T-cell (primary cell): ENCODE results near the gene PIP4K2C. TPM values are rescaled to one million over a fixed set of nuclear protein-coding genes. Genes with fewer than 3 reads are reported as not detected.
A peak's percentile ranks its signal among the peaks of the same experiment; 100 is the strongest.

Experiments used
- ATAC-seq, 4 experiments: fragments of 200-7000 bp in 3 of 4; fragments of 150-1000 bp in 1 of 4; cut with Tn5 transposase; replicated peaks in 1 of 4; 1 replicate in 3 of 4; 2 replicates in 1 of 4; pipeline ENCODE4 v1.10.0; 2021; ENCODE audit warnings: moderate library complexity in 3 of 4, mild to moderate bottlenecking in 2 of 4, moderate number of reproducible peaks in 1 of 4
- CTCF ChIA-PET, 2 donors: fragments of 300-600 bp; sonication (Branson Sonifier 250); formaldehyde crosslinking; loops; one replicate each; lab custom pipeline; 2022; ENCODE audit warnings: antibody characterized with exemption in 2 of 2; lab: Charles Lee
- POLR2A ChIA-PET, 2 donors: fragments of 300-600 bp; sonication (Branson Sonifier 250); formaldehyde crosslinking; loops; one replicate each; lab custom pipeline; 2022; ENCODE audit warnings: antibody characterized with exemption in 2 of 2; lab: Charles Lee
- DNase-seq, 35 experiments: peaks; one replicate each; pipeline versions ENCODE4 v3.0.0 to v3.0.0-alpha.2; 2013 to 2023
- H3K27ac ChIP-seq: one replicate; pipeline ENCODE4 v1.5.1; 2013; ENCODE audit warnings: low read length
- H3K27me3 ChIP-seq, 2 experiments: replicated peaks in 1 of 2; 1 replicate in 1 of 2; 2 replicates in 1 of 2; pipeline versions ENCODE4 v1.6.1 to v1.7.0; 2013; ENCODE audit warnings: low read length in 1 of 2, mixed read lengths in 1 of 2; ENCODE audit not compliant: control insufficient read depth in 2 of 2, insufficient read depth in 2 of 2; ENCODE audit errors: extremely low read depth in 1 of 2
- H3K36me3 ChIP-seq, 2 donors: 1 replicate in 1 of 2; 2 replicates in 1 of 2; pipeline versions ENCODE4 v1.6.1 to v1.7.0; 2013; ENCODE audit warnings: low read length in 1 of 2; ENCODE audit not compliant: control insufficient read depth in 2 of 2, insufficient read depth in 1 of 2; ENCODE audit errors: extremely low read depth in 1 of 2
- H3K4me1 ChIP-seq, 2 experiments: 1 replicate in 1 of 2; 2 replicates in 1 of 2; pipeline versions ENCODE4 v1.6.1 to v1.7.0; 2013; ENCODE audit warnings: low read length in 2 of 2, mixed read lengths in 1 of 2; ENCODE audit not compliant: insufficient read depth in 2 of 2, control insufficient read depth in 1 of 2; ENCODE audit errors: extremely low read depth in 1 of 2
- H3K4me3 ChIP-seq, 2 donors: 1 replicate in 1 of 2; 2 replicates in 1 of 2; pipeline versions ENCODE4 v1.5.1 to v1.7.0; 2013; ENCODE audit warnings: mild to moderate bottlenecking in 2 of 2, low read length in 1 of 2, moderate library complexity in 1 of 2; ENCODE audit not compliant: control insufficient read depth in 1 of 2; ENCODE audit errors: extremely low read depth in 1 of 2
- H3K9me3 ChIP-seq: 2 replicates; pipeline ENCODE4 v1.7.0; 2013
- H3K27ac Mint-ChIP-seq, 2 donors: one replicate each; pipeline ENCODE4 v1.8.0; 2020 to 2021; ENCODE audit warnings: mild to moderate bottlenecking in 2 of 2, mixed read lengths in 2 of 2
- H3K27me3 Mint-ChIP-seq, 2 donors: one replicate each; pipeline ENCODE4 v1.8.0; 2021 to 2022; ENCODE audit warnings: mixed read lengths in 2 of 2
- H3K36me3 Mint-ChIP-seq: one replicate; pipeline ENCODE4 v1.8.0; 2021; ENCODE audit warnings: mixed read lengths
- H3K4me1 Mint-ChIP-seq, 3 donors: one replicate each; pipeline ENCODE4 v1.8.0; 2020 to 2022; ENCODE audit warnings: mixed read lengths in 3 of 3, mild to moderate bottlenecking in 1 of 3
- H3K4me3 Mint-ChIP-seq, 3 donors: one replicate each; pipeline ENCODE4 v1.8.0; 2020 to 2022; ENCODE audit warnings: mild to moderate bottlenecking in 3 of 3, mixed read lengths in 3 of 3, moderate library complexity in 3 of 3
- H3K9me3 Mint-ChIP-seq, 3 donors: one replicate each; pipeline ENCODE4 v1.8.0; 2020 to 2022; ENCODE audit warnings: mixed read lengths in 3 of 3
- WGBS: methylation state at CpG from one replicate; pipeline ENCODE4 v1.1.5; 2013; ENCODE audit warnings: missing lambda C conversion rate; ENCODE audit not compliant: insufficient coverage; 5-methylcytosine and 5-hydroxymethylcytosine counted together
- total RNA-seq, 35 experiments: library from RNA in 6 of 35; stranded (reverse) in 6 of 35; fragments of 120-200 nt in 1 of 35; gene quantifications; one replicate each; pipeline versions ENCODE4 v1.2.1 to v1.2.4 and lab custom pipeline; 2013 to 2026

The PIP4K2C gene
- total RNA-seq, 5 donors from 2014 or later (not counting 1 experiment from before 2014, with no cell fraction given), result 21.7 to 30.9 (median 27.9) TPM

DNA sequence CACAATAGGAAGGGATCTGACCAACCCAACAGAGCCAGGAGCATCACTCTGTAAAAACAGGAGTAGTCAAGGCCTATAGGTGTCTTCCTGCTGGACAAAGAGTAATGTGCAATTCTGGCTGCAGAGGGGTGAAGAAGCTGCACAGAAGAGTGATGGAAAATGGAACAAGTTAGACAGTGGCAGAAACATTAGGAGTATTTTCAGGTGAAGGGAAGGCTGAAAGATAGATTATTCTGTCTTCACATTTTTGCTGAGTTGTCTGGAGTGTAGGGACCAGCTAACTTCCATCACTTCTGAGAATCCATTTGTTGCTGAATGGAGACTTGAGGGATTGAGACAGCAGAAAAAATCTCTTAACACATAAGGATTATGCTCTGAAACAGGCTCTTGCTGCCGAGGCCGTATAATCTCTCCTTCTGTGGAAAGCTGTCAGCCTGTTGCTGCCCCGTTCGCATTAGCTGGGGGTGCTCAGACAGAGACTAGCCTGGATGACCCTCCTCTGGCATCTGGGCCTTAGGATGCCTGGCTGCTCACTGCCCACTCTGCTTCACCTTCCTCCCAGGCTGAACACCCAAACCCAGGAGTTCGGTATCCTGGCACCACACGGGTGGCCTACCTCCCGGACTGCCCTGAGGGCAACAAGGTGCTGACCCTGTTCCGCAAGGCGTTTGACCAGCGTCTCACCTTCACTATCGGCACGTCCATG, 17.1 kb downstream of the PIP4K2C start:
- WGBS, result 95% methylated on average over 12 of the region's 12 CpGs
- peak overlapping the region in 1 of 2 donors; percentile 41 for H3K27ac Mint-ChIP-seq

GRCh38 chr12:57609101-57609780, 18.2 kb downstream of the PIP4K2C start:
- Mint-ChIP-seq H3K27ac (no peak overlapping the region), H3K4me1 (peaks cover 20 to 31% (median 29%) of the 10 kb centered on the region in 3 donors), H3K27me3 (peaks cover 9 to 22% of the 10 kb centered on the region in 2 donors), H3K36me3 (no peaks in the 10 kb centered on the region), H3K4me3 (no peak overlapping the region), H3K9me3 (no peaks in the 10 kb centered on the region)
- H3K27me3 ChIP-seq, result peaks cover 2 to 42% of the 10 kb centered on the region in 2 experiments
- DNase-seq (no peak), ATAC-seq (no peak)
- H3K36me3 ChIP-seq, result no peaks in the 10 kb centered on the region
- POLR2A ChIA-PET, result interaction anchor here in 1 of 2 donors (0.7 kb wide), 1 partner anchor 78 kb away, joined by 4 read pairs; no protein-coding TSS in a partner anchor
- peaks cover 8 to 33% of the 10 kb centered on the region in 2 experiments for H3K4me1 ChIP-seq
- no peaks in the 10 kb centered on the region for H3K9me3 ChIP-seq
- 88% methylated on average over 4 of the region's 19 CpGs for WGBS
- no peak overlapping the region for H3K27ac ChIP-seq
- CTCF ChIA-PET, result interaction anchor here (0.6 to 0.7 kb wide), 3 partner anchors 26 to 132 kb away, joined by 3 to 8 read pairs (median 4); no protein-coding TSS in a partner anchor
- no peak overlapping the region for H3K4me3 ChIP-seq

More for the DNA sequence above, 17.1 kb downstream of the PIP4K2C start:
- Histone ChIP-seq H3K27me3 (peaks cover 2 to 31% of the 10 kb centered on the region in 2 experiments), H3K27ac (no peak overlapping the region), H3K36me3 (no peaks in the 10 kb centered on the region), H3K4me1 (peaks cover 18 to 43% of the 10 kb centered on the region in 2 experiments), H3K9me3 (no peaks in the 10 kb centered on the region), H3K4me3 (no peak overlapping the region)
- Mint-ChIP-seq H3K4me1 (peaks cover 30 to 41% (median 41%) of the 10 kb centered on the region in 3 donors), H3K36me3 (no peaks in the 10 kb centered on the region), H3K27me3 (peaks cover 9 to 18% of the 10 kb centered on the region in 2 donors), H3K4me3 (no peak overlapping the region), H3K9me3 (no peaks in the 10 kb centered on the region)
- POLR2A ChIA-PET, result interaction anchor here in 1 of 2 donors (0.6 kb wide), 1 partner anchor 139 kb away, joined by 3 read pairs; no protein-coding TSS in a partner anchor
- DNase-seq, result no peak
- CTCF ChIA-PET, result interaction anchor here in 1 of 2 donors (0.5 to 0.6 kb wide), 2 partner anchors 10 to 23 kb away, joined by 4 to 11 read pairs; no protein-coding TSS in a partner anchor
- ATAC-seq, result no peak

DNA sequence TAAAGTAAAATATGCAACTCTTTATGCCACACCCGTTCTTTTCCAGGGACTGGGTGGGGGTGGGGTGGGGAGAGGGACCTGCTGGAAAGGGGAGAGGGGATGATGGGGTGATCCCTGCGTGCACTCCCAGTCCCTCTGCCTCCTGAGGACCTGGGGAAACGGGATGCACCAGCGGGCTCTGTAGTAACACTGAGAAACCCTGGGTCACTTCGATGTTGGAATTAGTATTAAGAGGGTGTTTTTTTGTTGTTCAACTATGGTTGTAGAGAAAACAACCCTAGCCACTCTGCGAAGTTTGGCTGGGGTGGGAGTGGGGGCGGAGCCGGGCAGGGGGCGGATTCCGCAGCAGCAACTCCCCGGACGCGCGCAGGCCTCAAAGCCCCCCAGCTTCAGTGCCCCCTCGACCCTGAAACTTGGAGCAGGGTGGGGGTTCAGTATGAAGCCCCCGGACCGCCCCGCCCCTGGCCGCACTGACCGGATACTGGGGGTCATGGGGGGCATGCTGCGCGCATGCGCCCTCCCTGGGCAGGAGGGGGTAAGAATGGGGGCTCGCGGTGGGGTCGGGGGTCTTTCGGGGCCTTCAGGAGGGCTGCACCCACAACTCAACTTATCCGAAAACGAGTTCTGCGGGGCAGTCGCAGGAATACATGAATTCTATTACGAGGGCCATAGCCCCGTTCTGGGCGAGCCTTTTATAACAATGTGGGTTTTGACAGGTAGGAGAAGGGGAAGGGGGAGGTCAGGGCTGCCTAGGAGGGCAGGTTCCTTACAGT, 19.0 kb downstream of the PIP4K2C start:
- Histone ChIP-seq H3K9me3 (no peaks in the 10 kb centered on the region), H3K4me3 (no peak overlapping the region), H3K4me1 (peaks cover 8 to 28% of the 10 kb centered on the region in 2 experiments), H3K36me3 (no peaks in the 10 kb centered on the region), H3K27me3 (peaks cover 2 to 46% of the 10 kb centered on the region in 2 experiments), H3K27ac (no peak overlapping the region)
- Mint-ChIP-seq H3K4me1 (peaks cover 18 to 25% (median 23%) of the 10 kb centered on the region in 3 donors), H3K27ac (no peak overlapping the region), H3K4me3 (peak overlapping the region; percentile 74 to 78 (median 75)), H3K27me3 (peaks cover 9 to 26% of the 10 kb centered on the region in 2 donors), H3K9me3 (no peaks in the 10 kb centered on the region), H3K36me3 (no peaks in the 10 kb centered on the region)
- CTCF ChIA-PET, result interaction anchor here (0.6 to 0.7 kb wide), 2 partner anchors 27 to 133 kb away, joined by 3 to 8 read pairs; no protein-coding TSS in a partner anchor
- ATAC-seq (no peak), DNase-seq (no peak)
- POLR2A ChIA-PET, result interaction anchor here in 1 of 2 donors (0.7 kb wide), 1 partner anchor 78 kb away, joined by 4 read pairs; no protein-coding TSS in a partner anchor
- WGBS, result 63% methylated on average over 12 of the region's 34 CpGs

GRCh38 chr12:57610554-57611107, 19.6 kb downstream of the PIP4K2C start:
- peaks cover 13 to 19% (median 17%) of the 10 kb centered on the region in 3 donors for H3K4me1 Mint-ChIP-seq
- no peak overlapping the region for H3K27ac Mint-ChIP-seq
- POLR2A ChIA-PET, result no interaction called here
- no peaks in the 10 kb centered on the region for H3K36me3 ChIP-seq
- ATAC-seq (peak in 2 of 4 experiments; percentile 39 to 57), DNase-seq (peak in 2 of 35 experiments; percentile 11 to 31)
- 5% methylated on average over 9 of the region's 29 CpGs for WGBS
- H3K9me3 ChIP-seq, result no peaks in the 10 kb centered on the region
- H3K9me3 Mint-ChIP-seq, result no peaks in the 10 kb centered on the region
- H3K27ac ChIP-seq, result no peak overlapping the region
- peaks cover 2 to 53% of the 10 kb centered on the region in 2 experiments for H3K27me3 ChIP-seq
- H3K4me3 ChIP-seq, result peak overlapping the region; percentile 53 to 62
- H3K27me3 Mint-ChIP-seq, result peaks cover 9 to 26% of the 10 kb centered on the region in 2 donors
- H3K36me3 Mint-ChIP-seq, result no peaks in the 10 kb centered on the region
- CTCF ChIA-PET, result interaction anchor here (0.5 to 1.3 kb wide), 4 partner anchors 10 to 27 kb away, joined by 3 to 7 read pairs (median 4); no protein-coding TSS in a partner anchor
- peak overlapping the region; percentile 74 to 78 (median 75) for H3K4me3 Mint-ChIP-seq
- peaks cover 3 to 21% of the 10 kb centered on the region in 2 experiments for H3K4me1 ChIP-seq

DNA sequence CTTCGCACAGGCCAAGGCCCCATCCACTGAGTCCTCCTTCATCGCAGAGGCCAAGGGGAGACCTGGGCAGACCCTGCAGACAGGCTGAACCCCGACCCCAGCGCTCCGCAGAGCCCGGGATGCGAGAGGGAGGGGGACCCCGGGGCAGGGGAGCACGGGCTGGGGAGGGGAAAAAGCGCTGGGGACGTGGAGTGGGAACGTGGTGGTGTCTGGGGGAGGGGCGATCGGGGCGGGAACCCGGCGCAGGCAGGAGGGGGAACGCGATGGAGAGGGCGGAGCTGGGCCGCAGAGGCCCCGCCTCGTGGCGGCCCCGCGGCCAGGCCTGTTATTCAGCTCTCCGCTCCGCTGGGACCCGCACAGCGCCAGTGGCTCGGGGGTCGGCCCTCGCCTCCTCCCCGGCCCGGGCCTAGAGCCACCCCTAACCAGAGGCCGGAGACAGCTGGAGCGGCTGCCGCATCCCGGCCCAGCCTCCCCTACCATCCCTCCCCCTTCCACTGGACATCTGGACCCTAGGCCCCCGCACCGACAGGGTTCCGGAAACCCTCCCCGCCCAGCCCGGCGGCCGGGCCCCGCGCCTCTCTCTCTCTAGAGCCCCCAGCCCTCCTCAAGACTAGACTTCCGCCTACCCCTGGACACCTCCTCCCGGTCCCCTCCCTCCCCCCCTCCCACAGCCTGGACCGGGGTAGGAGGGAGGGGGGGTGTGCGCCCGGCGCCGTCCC, 20.3 kb downstream of the PIP4K2C start, which contains the start of gene ARHGEF25:
Gene ARHGEF25, plus strand, starts transcription at position 328 of the 719 bp plus-strand sequence. CDS start 460 bp downstream, outside the sequence.
- ChIA-PET POLR2A (no interaction called here), CTCF (interaction anchor here (0.5 to 1.3 kb wide), 4 partner anchors 9 to 28 kb away, joined by 3 to 7 read pairs (median 4); no protein-coding TSS in a partner anchor)
- Mint-ChIP-seq H3K9me3 (no peaks in the 10 kb centered on the region), H3K27me3 (peaks cover 13 to 29% of the 10 kb centered on the region in 2 donors), H3K4me3 (peak within 1 kb of the TSS; percentile 74 to 78 (median 75)), H3K36me3 (no peaks in the 10 kb centered on the region), H3K4me1 (peaks cover 10 to 15% (median 13%) of the 10 kb centered on the region in 3 donors), H3K27ac (peak within 1 kb of the TSS in 1 of 2 donors; percentile 74)
- WGBS, result 2% methylated on average over 29 of the region's 55 CpGs
- Histone ChIP-seq H3K27me3 (peaks cover 2 to 59% of the 10 kb centered on the region in 2 experiments), H3K27ac (no peak within 1 kb of the TSS), H3K9me3 (no peaks in the 10 kb centered on the region), H3K4me1 (peaks cover 2 to 19% of the 10 kb centered on the region in 2 experiments), H3K36me3 (no peaks in the 10 kb centered on the region), H3K4me3 (peak within 1 kb of the TSS; percentile 53 to 62)
- ATAC-seq (peak; percentile 69 to 79 (median 71)), DNase-seq (peak in 8 of 35 experiments; percentile 20 to 54 (median 40))
